K562 (cell line): ENCODE measurements around the gene LIAS. TPM values are rescaled to one million over a fixed set of nuclear protein-coding genes. Genes with fewer than 3 reads are reported as not detected.

Experiments used
- ATAC-seq: fragments of 200-7000 bp; cut with Tn5 transposase; 3 replicates; pipeline ENCODE4 v1.9.1; 2020; ENCODE audit warnings: moderate library complexity
- BruUV-seq: library from RNA; stranded (reverse); fragments of 400-500 nt; replicated peaks from 2 replicates; lab custom pipeline; 2021; lab: Mats Ljungman, UMichigan
- CTCF ChIA-PET: fragments of 300-600 bp; formaldehyde crosslinking; extraction: SDS; loops from one replicate; lab custom pipeline; 2021; ENCODE audit warnings: low intra/inter-chr PET ratio; lab: Yijun Ruan, JAX
- POLR2A ChIA-PET: fragments of 300-600, 350-650 bp; sonication (Branson Sonifier 250); formaldehyde crosslinking; extraction: SDS; loops from one replicate; lab custom pipeline; 2021; ENCODE audit warnings: antibody characterized with exemption, inconsistent platforms; lab: Yijun Ruan, JAX
- DNase-seq, 4 experiments: peaks; one replicate each; pipeline versions ENCODE4 v3.0.0 to v3.0.0-alpha.2; 2011 to 2018; ENCODE audit warnings: low spot score in 3 of 4, mixed read lengths in 3 of 4; ENCODE audit errors: extremely low read depth in 1 of 4
- FAIRE-seq: peaks from 2 replicates; lab custom pipeline; 2011; peaks lifted over from hg19 to GRCh38; lab: Jason Lieb, UNC
- H2AFZ ChIP-seq: 2 replicates; pipeline ENCODE4 v1.6.0; 2011; ENCODE audit warnings: low read depth, low read length, control low read depth, inconsistent platforms
- H3K27ac ChIP-seq: fragments of 200-600 bp; 3 replicates; pipeline ENCODE4 v1.8.0; 2011; ENCODE audit warnings: low read depth, mild to moderate bottlenecking, control low read depth, inconsistent platforms, low read length, moderate library complexity, mixed read lengths; ENCODE audit errors: extremely low read depth
- H3K27me3 ChIP-seq, 2 experiments: fragments of 300-600 bp in 1 of 2; 2 replicates in 1 of 2; 3 replicates in 1 of 2; pipeline versions ENCODE4 v1.6.0 to v1.8.0; 2011; ENCODE audit warnings: inconsistent platforms in 2 of 2, low read length in 2 of 2, mild to moderate bottlenecking in 1 of 2, mixed read lengths in 1 of 2, moderate library complexity in 1 of 2; ENCODE audit not compliant: control insufficient read depth in 2 of 2, insufficient read depth in 2 of 2
- H3K36me3 ChIP-seq: fragments of 300-600 bp; 3 replicates; pipeline ENCODE4 v1.8.0; 2011; ENCODE audit warnings: mild to moderate bottlenecking, low read length, inconsistent platforms; ENCODE audit not compliant: control insufficient read depth, insufficient read depth
- H3K4me1 ChIP-seq, 2 experiments: fragments of 200-600 bp in 1 of 2; replicated peaks in 1 of 2; 2 replicates in 1 of 2; 3 replicates in 1 of 2; pipeline versions ENCODE4 v1.5.1 to v1.8.0; 2011; ENCODE audit warnings: inconsistent platforms in 2 of 2, low read length in 2 of 2, mild to moderate bottlenecking in 1 of 2, mixed read lengths in 1 of 2, moderate library complexity in 1 of 2; ENCODE audit not compliant: control insufficient read depth in 2 of 2, insufficient read depth in 2 of 2
- H3K4me2 ChIP-seq: 2 replicates; pipeline ENCODE4 v1.6.1; 2011; ENCODE audit warnings: low read length, control low read depth, inconsistent platforms, mixed read lengths; ENCODE audit not compliant: insufficient read depth
- H3K4me3 ChIP-seq: fragments of 200-600 bp; sonication (generic), shearing (Covaris generic); 2 replicates; pipeline ENCODE4 v1.5.1; 2016; ENCODE audit warnings: control low read depth, inconsistent platforms
- H3K79me2 ChIP-seq: fragments of 200-600 bp; 3 replicates; pipeline ENCODE4 v1.8.0; 2011; ENCODE audit warnings: low read length, inconsistent platforms; ENCODE audit not compliant: control insufficient read depth, insufficient read depth
- H3K9ac ChIP-seq, 2 experiments: 2 replicates each; pipeline versions ENCODE4 v1.6.0 to v1.6.1; 2011; ENCODE audit warnings: low read depth in 2 of 2, low read length in 2 of 2, control low read depth in 1 of 2, inconsistent platforms in 1 of 2, mild to moderate bottlenecking in 1 of 2, mixed read lengths in 1 of 2; ENCODE audit not compliant: insufficient read depth in 1 of 2
- H3K9me1 ChIP-seq: one replicate; pipeline ENCODE4 v1.6.0; 2011; ENCODE audit warnings: inconsistent platforms, mild to moderate bottlenecking, low read length, moderate library complexity; ENCODE audit not compliant: control insufficient read depth, insufficient read depth
- H3K9me3 ChIP-seq: replicated peaks from 2 replicates; pipeline ENCODE4 v1.5.1; 2011; ENCODE audit warnings: low read depth, low read length, inconsistent platforms; ENCODE audit not compliant: control insufficient read depth, insufficient read depth
- H4K20me1 ChIP-seq: replicated peaks from 2 replicates; pipeline ENCODE4 v1.6.1; 2011; ENCODE audit warnings: low read length, inconsistent platforms, mixed read lengths; ENCODE audit not compliant: control insufficient read depth, insufficient read depth
- BACH1 ChIP-seq: fragments of 200-800 bp; sonication (Bioruptor generic); IDR thresholded peaks from 2 replicates; pipeline ENCODE4 v1.6.1; 2016; ENCODE audit warnings: missing genetic modification characterization, missing compliant biosample characterization
- CEBPG ChIP-seq, 3 experiments: fragments of 200-800 bp in 1 of 3; sonication (Bioruptor generic) in 1 of 3; sonication (generic) in 1 of 3; formaldehyde crosslinking in 1 of 3; IDR thresholded peaks in 2 of 3; conservative IDR thresholded peaks in 1 of 3; 2 replicates each; pipeline versions ENCODE4 v1.6.1 to v1.8.0; 2016 to 2022; ENCODE audit warnings: missing compliant biosample characterization in 2 of 3, missing genetic modification characterization in 2 of 3, mild to moderate bottlenecking in 1 of 3, missing genetic modification reagents in 1 of 3
- GATAD2A ChIP-seq: fragments of 450-650 bp; IDR thresholded peaks from 2 replicates; pipeline ENCODE4 v1.6.1; 2017
- KLF16 ChIP-seq: IDR thresholded peaks from 2 replicates; pipeline ENCODE4 v1.6.1; 2016; ENCODE audit warnings: antibody characterized with exemption
- MAFG ChIP-seq: fragments of 450-650 bp; conservative IDR thresholded peaks from 2 replicates; pipeline ENCODE4 v1.6.1; 2016; ENCODE audit warnings: missing genetic modification characterization, missing compliant biosample characterization
- NR3C1 ChIP-seq: sonication (generic); formaldehyde crosslinking; IDR thresholded peaks from 2 replicates; pipeline ENCODE4 v1.8.1; 2022; ENCODE audit warnings: missing genetic modification reagents
- POLR2AphosphoS2 ChIP-seq: IDR thresholded peaks from 2 replicates; pipeline ENCODE4 v1.6.1; 2012; ENCODE audit warnings: low read length, improper control_type of control experiment
- USF1 ChIP-seq: sonication (generic); formaldehyde crosslinking; IDR thresholded peaks from 2 replicates; pipeline ENCODE4 v1.9.0; 2022; ENCODE audit warnings: mild to moderate bottlenecking, missing genetic modification reagents
- ZBTB5 ChIP-seq: fragments of 450-650 bp; IDR thresholded peaks from 2 replicates; pipeline ENCODE4 v1.6.1; 2017; ENCODE audit warnings: antibody characterized with exemption
- WGBS: fragments of 100-300 bp; shearing (Covaris generic); methylation state at CpG from one replicate; pipeline ENCODE4 v1.1.6; 2016; ENCODE audit warnings: low coverage, mixed read lengths; ENCODE audit not compliant: insufficient coverage; ENCODE audit errors: missing lambda C conversion rate; 5-methylcytosine and 5-hydroxymethylcytosine counted together
- in situ Hi-C: fragments of 300-500 bp; cut with MboI; formaldehyde crosslinking; loops from 4 replicates; pipeline ENCODE4 v1.15.0; 2018; ENCODE audit warnings: inconsistent platforms, mixed read lengths
- intact Hi-C: fragments of 100-400 bp; cut with micrococcal nuclease; formaldehyde crosslinking; loops from 2 replicates; pipeline ENCODE4 v1.14.2; 2022
- polyA plus RNA-seq, 8 experiments: library from polyadenylated mRNA; depleted of rRNA in 4 of 8; stranded (reverse) in 5 of 8; unstranded in 3 of 8; fragments of >200 nt; fragmentation: Nextera tagmentation in 2 of 8; fragmentation: Illumina TruSeq in 1 of 8; extraction: Ambion mirVana in 2 of 8; extraction: Trizol in 1 of 8; gene quantifications; 2 replicates each; pipeline versions ENCODE4 v1.2.1 to v1.2.3, GENCODE V29; 2011 to 2014; ENCODE audit warnings: inconsistent platforms in 1 of 8, missing spikeins in 1 of 8
- total RNA-seq, 7 experiments: library from RNA; depleted of rRNA in 6 of 7; stranded (reverse); fragments of >200 nt in 6 of 7; fragmentation: Illumina TruSeq in 2 of 7; extraction: Trizol in 2 of 7; gene quantifications; 2 replicates each; pipeline versions ENCODE4 v1.2.1 to v1.2.3, GENCODE V29; 2011 to 2021; ENCODE audit warnings: low replicate concordance in 1 of 7

Gene LIAS
- total and polyA plus RNA-seq, 9 of the 15 experiments (the other 6 are each of a cell fraction or from before 2014, with no cell fraction given): 21.9 to 57.1 (median 42.1) TPM

- Histone ChIP-seq H3K27ac (no peak overlapping the region), H3K79me2 (no peaks in the 10 kb centered on the region), H3K9ac (no peak overlapping the region), H3K9me1 (no peaks in the 10 kb centered on the region), H3K36me3 (peaks cover 3% of the 10 kb centered on the region; the same call in 1 of the 3 replicates), H4K20me1 (no peaks in the 10 kb centered on the region)
- intact Hi-C loops: no loop called here
- ATAC-seq (peak; percentile 33; the same call in 1 of the 3 replicates), DNase-seq (no peak)
- CTCF ChIA-PET: no interaction called here
- POLR2A ChIA-PET: no interaction called here
- TF ChIP-seq GATAD2A (no peak), KLF16 (no peak)
- TF ChIP-seq, all 486 proteins: peak for 0
- Histone ChIP-seq H3K27me3 (no peaks in the 10 kb centered on the region), H3K4me2 (no peak overlapping the region), H3K9me3 (no peaks in the 10 kb centered on the region), H3K4me1 (no peaks in the 10 kb centered on the region; a peak in 1 of 5 replicates), H3K4me3 (no peak overlapping the region), H2AFZ (0 out of 2 replicates have a peak overlapping the region, but pooled peaks have one; percentile 16)
- in situ Hi-C loops: no loop called here
- WGBS: 46% methylated on average over 4 of the region's 4 CpGs
- no peak for FAIRE-seq
- no TSS peak for BruUV-seq
These were observed 36.8 kb downstream of the LIAS start for GRCh38 chr4:39495446-39496213.

GRCh38 chr4:39497909-39498726, 39.3 kb downstream of the LIAS start:
- in situ Hi-C loops (no loop called here), intact Hi-C loops (no loop called here)
- peaks cover 18% of the 10 kb centered on the region; the same call in 1 of the 3 replicates for H3K36me3 ChIP-seq
- H2AFZ ChIP-seq: no peak overlapping the region
- ATAC-seq (no peak), FAIRE-seq (no peak), DNase-seq (no peak)
- no peaks in the 10 kb centered on the region for H3K4me1 ChIP-seq
- H3K9me3 ChIP-seq: no peaks in the 10 kb centered on the region
- CTCF ChIA-PET: interaction anchor here (0.7 kb wide), 1 partner anchor 198 kb away, joined by 3 read pairs; no protein-coding TSS in a partner anchor
- BruUV-seq: no TSS peak
- H3K4me2 ChIP-seq: no peak overlapping the region
- no peaks in the 10 kb centered on the region for H4K20me1 ChIP-seq
- no peaks in the 10 kb centered on the region for H3K79me2 ChIP-seq
- no peak overlapping the region for H3K9ac ChIP-seq
- WGBS: 70% methylated on average over 1 of the region's 1 CpG
- no peak overlapping the region for H3K4me3 ChIP-seq
- POLR2A ChIA-PET: interaction anchor here (1.4 kb wide), 1 partner anchor 16 kb away, joined by 3 read pairs; no protein-coding TSS in a partner anchor
- H3K9me1 ChIP-seq: no peaks in the 10 kb centered on the region
- H3K27ac ChIP-seq: no peak overlapping the region
- H3K27me3 ChIP-seq: no peaks in the 10 kb centered on the region
- TF ChIP-seq NR3C1 (CRISPR knock-in tag) (no peak), USF1 (no peak), CEBPG (CRISPR knock-in tag; IDR thresholded peaks at IDR 0.05) (no peak), CEBPG (tag; conservative IDR thresholded peaks at IDR 0.05 in 1 of 2, IDR thresholded peaks at IDR 0.05 in 1 of 2) (peak; percentile 65 to 75), ZBTB5 (no peak), POLR2AphosphoS2 (peak; percentile 37; the same call in 1 of the 2 replicates), MAFG (tag) (0 out of 2 replicates have a peak, but pooled peaks have one; percentile 28), BACH1 (peak; percentile 33; the same call in 1 of the 2 replicates)
